ENCODE measurements around the gene ATP6AP1.

The ATP6AP1 gene

GRCh38 chrX:154401045-154401799 is 27.3 kb upstream of the ATP6AP1 start:
- peak; percentile 57 for DNase-seq (ENCODE audit: low read depth)
- H3K4me3 ChIP-seq (ENCODE audit: low read depth, low read length), result no peak overlapping the region

GRCh38 chrX:154401918-154402621 is 26.4 kb upstream of the ATP6AP1 start:
- no peak overlapping the region for H3K4me3 ChIP-seq (ENCODE audit: low read depth, low read length)
- TF ChIP-seq POLR2A (IDR thresholded peaks at IDR 0.05; ENCODE audit: extremely low read depth, insufficient read length) (no peak), CTCF (IDR thresholded peaks at IDR 0.05; ENCODE audit: low read depth, low read length) (no peak), MYC (IDR thresholded peaks at IDR 0.05; ENCODE audit: low read depth, low read length) (no peak), MAX (IDR thresholded peaks at IDR 0.05; ENCODE audit: low read depth, low read length) (no peak)
- peak; percentile 39 for DNase-seq (ENCODE audit: low read depth)

More at GRCh38 chrX:154401045-154401799, 27.3 kb upstream of the ATP6AP1 start:
- no peak for TF ChIP-seq CTCF (IDR thresholded peaks at IDR 0.05; ENCODE audit: low read depth, low read length)
- no peak for TF ChIP-seq POLR2A (IDR thresholded peaks at IDR 0.05; ENCODE audit: extremely low read depth, insufficient read length)
- TF ChIP-seq MYC (IDR thresholded peaks at IDR 0.05; ENCODE audit: low read depth, low read length), result no peak
- TF ChIP-seq MAX (IDR thresholded peaks at IDR 0.05; ENCODE audit: low read depth, low read length), result no peak

- no peak for DNase-seq (ENCODE audit: low read depth)
- TF ChIP-seq POLR2A (IDR thresholded peaks at IDR 0.05; ENCODE audit: extremely low read depth, insufficient read length) (no peak), MYC (IDR thresholded peaks at IDR 0.05; ENCODE audit: low read depth, low read length) (no peak), CTCF (IDR thresholded peaks at IDR 0.05; ENCODE audit: low read depth, low read length) (no peak), MAX (IDR thresholded peaks at IDR 0.05; ENCODE audit: low read depth, low read length) (no peak)
Observed at GRCh38 chrX:154402622-154403127, 25.8 kb upstream of the ATP6AP1 start.

GRCh38 chrX:154403192-154403591 is 25.3 kb upstream of the ATP6AP1 start:
- DNase-seq (ENCODE audit: low read depth), result no peak
- H3K4me3 ChIP-seq (ENCODE audit: low read depth, low read length), result no peak overlapping the region
- TF ChIP-seq CTCF (IDR thresholded peaks at IDR 0.05; ENCODE audit: low read depth, low read length), result no peak
- TF ChIP-seq POLR2A (IDR thresholded peaks at IDR 0.05; ENCODE audit: extremely low read depth, insufficient read length), result no peak
- no peak for TF ChIP-seq MYC (IDR thresholded peaks at IDR 0.05; ENCODE audit: low read depth, low read length)
- TF ChIP-seq MAX (IDR thresholded peaks at IDR 0.05; ENCODE audit: low read depth, low read length), result no peak

More at GRCh38 chrX:154402622-154403127, 25.8 kb upstream of the ATP6AP1 start:
- no peak overlapping the region for H3K4me3 ChIP-seq (ENCODE audit: low read depth, low read length)

GRCh38 chrX:154403858-154404257 is 24.6 kb upstream of the ATP6AP1 start:
- TF ChIP-seq MYC (IDR thresholded peaks at IDR 0.05; ENCODE audit: low read depth, low read length) (no peak), POLR2A (IDR thresholded peaks at IDR 0.05; ENCODE audit: extremely low read depth, insufficient read length) (no peak)
- no peak for DNase-seq (ENCODE audit: low read depth)
- no peak overlapping the region for H3K4me3 ChIP-seq (ENCODE audit: low read depth, low read length)

GRCh38 chrX:154404625-154405192 is 23.8 kb upstream of the ATP6AP1 start:
- DNase-seq (ENCODE audit: low read depth), result no peak
- TF ChIP-seq MYC (IDR thresholded peaks at IDR 0.05; ENCODE audit: low read depth, low read length), result no peak
- no peak for TF ChIP-seq MAX (IDR thresholded peaks at IDR 0.05; ENCODE audit: low read depth, low read length)
- TF ChIP-seq POLR2A (IDR thresholded peaks at IDR 0.05; ENCODE audit: extremely low read depth, insufficient read length), result no peak
- no peak for TF ChIP-seq CTCF (IDR thresholded peaks at IDR 0.05; ENCODE audit: low read depth, low read length)
- H3K4me3 ChIP-seq (ENCODE audit: low read depth, low read length), result no peak overlapping the region
